HG02938 (cell line): ENCODE results near the gene CLBA1.
"Not testable (repeated sequence)": the region's sequence is repeated elsewhere in the genome, so short reads cannot be mapped to it uniquely, and the experiment has no call there.

Source experiments
- ATAC-seq: cut with Tn5 transposase; IDR thresholded peaks from one replicate; pipeline ENCODE4 v1.9.1; 2021; ENCODE audit warnings: mild to moderate bottlenecking, moderate library complexity; ENCODE audit not compliant: unreplicated experiment

The CLBA1 gene

DNA sequence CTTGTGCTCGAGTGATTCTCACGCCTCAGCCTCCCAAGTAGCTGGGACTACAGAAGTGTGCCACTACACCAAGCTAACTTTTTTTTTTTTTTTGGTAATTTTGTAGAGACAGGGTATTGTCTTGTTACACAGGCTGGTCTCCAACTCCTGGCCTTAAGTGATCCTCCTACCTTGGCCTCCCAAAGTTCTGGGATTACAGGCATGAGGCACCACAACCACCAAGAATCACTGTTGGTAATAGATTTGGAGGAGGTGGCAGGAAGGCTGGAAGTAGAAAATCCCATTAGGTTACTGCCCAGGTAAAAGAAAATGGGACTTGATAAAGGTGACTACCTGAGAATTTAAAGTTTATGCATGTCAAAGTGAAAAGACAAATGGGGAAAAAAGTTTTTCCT is 36.7 kb downstream of the CLBA1 start:
- ATAC-seq, result no peak

- no peak for ATAC-seq
Measured at GRCh38 chr14:105023144-105023543, 37.6 kb downstream of the CLBA1 start.

DNA sequence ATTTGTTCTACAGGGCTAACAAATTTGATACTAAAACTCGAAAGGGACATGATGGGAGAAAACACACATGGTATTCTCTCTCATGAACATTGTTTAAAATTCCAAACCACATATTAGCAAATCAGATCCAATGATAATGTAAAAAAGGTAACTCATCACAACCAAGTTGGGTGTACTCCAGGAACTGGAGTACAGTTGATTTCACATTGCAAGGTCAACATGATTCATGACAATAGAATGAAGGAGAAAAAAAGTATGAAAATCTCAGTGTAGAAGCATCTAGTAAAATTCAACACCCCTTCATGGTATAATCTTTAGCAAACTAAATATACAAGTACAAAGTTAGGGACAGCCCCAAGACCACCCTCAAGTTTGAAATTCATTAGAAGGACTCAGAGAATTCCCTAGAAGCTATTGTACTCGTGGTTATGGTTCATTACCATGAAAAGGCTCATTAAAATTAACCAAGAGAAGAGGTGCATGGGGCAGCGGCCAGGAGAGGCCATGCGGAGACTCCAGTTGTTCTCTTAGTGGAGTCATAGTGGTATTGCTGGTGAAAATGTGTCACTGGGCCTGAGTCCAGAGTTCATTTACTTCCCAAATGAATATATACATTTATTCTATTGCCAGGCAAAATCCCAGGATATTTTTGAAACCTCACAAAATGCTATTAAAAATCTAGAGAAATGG is 38.3 kb downstream of the CLBA1 start:
- ATAC-seq, result no peak

GRCh38 chr14:105025429-105025828 is 39.8 kb downstream of the CLBA1 start:
- ATAC-seq, result no peak

- no peak for ATAC-seq
Measured at GRCh38 chr14:105026033-105026785, 40.6 kb downstream of the CLBA1 start.

DNA sequence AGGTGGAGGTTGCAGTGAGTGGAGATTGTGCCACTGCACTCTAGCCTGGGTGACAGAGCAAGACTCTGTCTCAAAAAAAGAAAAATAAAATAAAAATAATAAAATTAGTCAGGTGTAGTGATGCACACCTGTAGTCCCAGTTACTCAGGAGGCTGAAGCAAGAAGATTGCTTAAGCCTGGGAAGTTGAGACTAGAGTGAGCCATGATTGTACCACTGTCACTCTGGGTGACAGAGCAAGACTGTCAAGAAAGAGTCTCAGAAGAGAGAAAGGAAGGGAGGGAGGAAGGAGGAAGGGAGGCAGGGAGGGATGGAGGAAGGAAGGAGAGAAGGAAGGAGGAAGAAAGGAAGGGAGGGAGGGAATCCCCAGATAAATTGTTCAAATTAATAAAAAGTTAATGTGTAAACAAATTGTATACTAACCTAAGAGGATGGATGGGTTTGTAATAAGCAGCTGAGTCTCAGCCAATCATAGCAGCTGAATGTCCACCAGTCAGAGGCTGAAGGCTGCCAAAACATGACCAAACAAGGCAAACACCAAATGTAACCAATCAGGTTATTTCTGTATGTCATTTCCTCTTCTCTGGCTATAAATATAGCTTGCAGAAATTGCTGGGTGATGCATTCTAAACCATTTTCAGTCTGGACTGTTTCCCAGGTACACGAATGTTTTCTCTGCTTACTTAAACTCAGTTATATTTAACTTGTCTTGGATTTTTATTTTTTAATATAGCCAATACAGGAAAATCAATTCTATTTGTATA is 41.4 kb downstream of the CLBA1 start:
- ATAC-seq, result no peak

GRCh38 chr14:105027718-105028117 is 42.1 kb downstream of the CLBA1 start:
- not testable (repeated sequence) for ATAC-seq

DNA sequence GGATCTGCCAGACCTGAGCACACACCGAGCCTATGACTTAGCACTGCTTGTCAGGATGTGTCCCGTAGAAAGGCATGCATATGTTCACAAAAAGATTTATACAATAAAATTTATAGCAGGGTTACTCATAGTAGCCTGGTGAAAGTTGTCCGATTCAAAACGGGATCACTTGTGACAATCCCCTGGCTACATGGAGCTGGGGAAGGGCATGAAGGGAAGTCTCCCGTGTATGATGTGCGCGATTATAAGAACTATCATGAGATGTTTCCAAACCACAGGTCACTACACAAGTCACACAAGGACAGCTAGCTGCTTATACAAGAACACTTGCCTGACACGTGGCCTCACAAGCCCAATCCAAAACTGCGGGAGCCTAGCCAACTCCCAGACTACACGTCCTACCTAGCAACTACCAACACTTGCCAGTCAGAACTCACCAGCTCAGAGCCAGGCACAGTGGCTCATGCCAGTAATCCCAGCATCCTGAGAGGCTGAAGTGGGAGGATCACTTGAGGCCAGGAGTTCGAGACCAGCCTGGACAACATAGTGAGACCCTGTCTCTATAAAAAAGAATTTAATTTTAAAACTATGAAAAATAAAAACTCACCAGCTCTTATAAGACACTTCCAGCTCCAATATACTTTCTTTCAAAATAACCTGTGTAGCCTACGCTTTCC is 42.8 kb downstream of the CLBA1 start:
- no peak for ATAC-seq

DNA sequence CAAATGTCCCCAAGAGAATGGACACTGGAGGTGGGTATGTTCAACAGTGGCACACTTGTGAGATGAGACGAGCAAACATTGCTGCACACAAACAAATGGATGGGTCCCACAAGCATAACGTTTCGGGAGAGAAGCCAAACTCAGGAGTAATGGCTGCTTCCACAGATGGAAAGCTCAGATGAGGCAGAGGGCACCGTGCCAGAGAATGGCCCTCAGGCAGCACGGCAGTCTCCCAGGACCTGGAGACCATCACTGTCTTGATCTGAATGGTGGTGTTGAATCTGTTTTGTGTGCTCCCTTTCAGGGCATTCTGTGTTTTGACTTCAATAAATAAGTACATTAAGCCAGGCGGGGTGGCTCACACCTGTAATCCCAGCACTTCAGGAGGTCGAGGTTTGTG is 43.8 kb downstream of the CLBA1 start:
- no peak for ATAC-seq

DNA sequence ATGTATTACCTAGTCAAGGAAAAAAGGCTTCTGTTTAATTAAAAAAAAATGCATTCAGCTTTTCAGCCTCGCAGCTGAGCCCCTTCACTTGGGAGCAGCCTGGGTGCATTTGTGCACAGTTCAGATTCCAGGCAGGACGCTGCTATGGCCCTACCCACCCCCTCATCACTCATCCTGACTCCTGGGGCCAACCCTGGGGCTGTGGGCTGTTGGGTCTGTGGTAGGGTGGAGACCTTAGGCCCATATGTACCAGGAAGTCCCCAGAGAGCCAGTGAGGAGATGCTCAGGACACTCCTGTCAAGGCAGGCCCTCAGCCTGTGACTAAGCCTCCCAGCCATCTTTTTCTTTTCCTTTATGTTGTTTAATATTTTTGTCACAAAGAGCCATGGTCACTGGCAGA is 44.6 kb downstream of the CLBA1 start:
- no peak for ATAC-seq

- ATAC-seq, result no peak
Measured at GRCh38 chr14:105030836-105031396, 45.3 kb downstream of the CLBA1 start.

DNA sequence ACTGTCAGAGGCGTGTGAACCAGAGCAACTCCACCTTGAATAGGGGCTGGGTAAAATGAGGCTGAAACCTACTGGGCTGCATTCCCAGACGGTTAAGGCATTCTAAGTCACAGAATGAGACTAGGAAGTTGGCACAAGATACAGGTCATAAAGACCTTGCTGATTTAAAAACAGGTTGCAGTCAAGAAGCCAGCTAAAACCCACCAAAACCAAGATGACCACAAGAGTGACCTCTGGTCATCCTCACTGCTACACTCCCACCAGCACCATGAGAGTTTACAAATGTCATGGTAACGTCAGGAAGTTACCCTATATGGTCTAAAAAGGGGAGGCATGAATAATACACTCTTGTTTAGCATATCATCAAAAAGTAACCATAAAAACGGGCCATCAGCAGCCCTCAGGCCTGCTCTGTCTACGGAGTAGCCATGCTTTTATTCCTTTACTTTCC is 46.9 kb downstream of the CLBA1 start:
- not testable (repeated sequence) for ATAC-seq

GRCh38 chr14:105033412-105033900 is 47.9 kb downstream of the CLBA1 start:
- ATAC-seq, result not testable (repeated sequence)

- ATAC-seq, result no peak
Measured at GRCh38 chr14:105034315-105035039, 48.9 kb downstream of the CLBA1 start.

DNA sequence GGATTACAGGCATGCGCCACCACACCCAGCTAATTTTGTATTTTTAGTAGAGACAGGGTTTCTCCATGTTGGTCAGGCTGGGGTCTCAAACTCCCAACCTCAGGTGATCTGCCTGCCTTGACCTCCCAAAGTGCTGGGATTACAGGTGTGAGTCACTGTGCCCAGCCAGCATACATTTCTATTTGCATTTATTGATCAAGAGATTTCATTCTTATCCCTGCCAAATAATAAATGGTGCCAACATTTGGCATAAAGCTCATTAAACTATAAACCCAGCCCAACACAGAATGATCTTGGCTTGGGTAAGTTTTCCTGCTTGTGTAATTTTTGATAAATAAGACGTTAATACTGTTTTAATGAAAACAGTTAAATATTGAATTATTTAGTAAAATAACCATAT is 50.0 kb downstream of the CLBA1 start:
- not testable (repeated sequence) for ATAC-seq

DNA sequence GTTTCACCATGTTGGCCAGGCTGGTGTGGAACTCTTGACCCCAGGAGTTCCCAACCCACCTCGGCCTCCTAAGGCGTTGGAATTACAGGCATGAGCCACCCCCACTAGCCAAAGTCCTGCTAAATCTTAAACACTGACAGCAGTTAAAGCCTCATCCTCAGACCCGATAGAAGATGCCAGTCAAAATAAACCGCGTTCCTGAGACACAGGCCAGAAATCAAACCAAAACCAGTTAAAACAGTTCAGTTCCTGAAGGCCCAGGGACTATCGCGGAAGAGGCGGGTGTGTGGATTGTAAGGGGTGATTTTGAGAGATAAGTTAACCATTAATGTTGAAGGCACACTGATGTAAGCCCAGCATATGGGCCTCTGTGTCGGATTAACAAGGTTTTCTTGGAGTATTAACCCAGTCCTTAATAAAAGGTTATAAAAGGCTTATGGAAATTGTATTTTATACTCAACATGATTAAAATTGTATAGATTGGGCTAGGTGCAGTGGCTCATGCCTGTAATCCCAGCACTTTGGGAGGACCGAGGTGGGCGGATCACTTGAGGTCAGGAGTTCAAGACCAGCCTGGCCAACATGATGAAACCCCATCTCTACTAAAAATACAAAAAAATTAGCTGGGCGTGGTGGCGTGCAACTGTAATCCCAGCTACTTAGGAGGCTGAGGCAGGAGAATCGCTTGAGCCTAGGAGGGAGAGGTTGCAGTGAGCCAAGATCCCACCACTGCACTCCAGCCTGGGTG is 54.0 kb downstream of the CLBA1 start:
- ATAC-seq, result no peak

DNA sequence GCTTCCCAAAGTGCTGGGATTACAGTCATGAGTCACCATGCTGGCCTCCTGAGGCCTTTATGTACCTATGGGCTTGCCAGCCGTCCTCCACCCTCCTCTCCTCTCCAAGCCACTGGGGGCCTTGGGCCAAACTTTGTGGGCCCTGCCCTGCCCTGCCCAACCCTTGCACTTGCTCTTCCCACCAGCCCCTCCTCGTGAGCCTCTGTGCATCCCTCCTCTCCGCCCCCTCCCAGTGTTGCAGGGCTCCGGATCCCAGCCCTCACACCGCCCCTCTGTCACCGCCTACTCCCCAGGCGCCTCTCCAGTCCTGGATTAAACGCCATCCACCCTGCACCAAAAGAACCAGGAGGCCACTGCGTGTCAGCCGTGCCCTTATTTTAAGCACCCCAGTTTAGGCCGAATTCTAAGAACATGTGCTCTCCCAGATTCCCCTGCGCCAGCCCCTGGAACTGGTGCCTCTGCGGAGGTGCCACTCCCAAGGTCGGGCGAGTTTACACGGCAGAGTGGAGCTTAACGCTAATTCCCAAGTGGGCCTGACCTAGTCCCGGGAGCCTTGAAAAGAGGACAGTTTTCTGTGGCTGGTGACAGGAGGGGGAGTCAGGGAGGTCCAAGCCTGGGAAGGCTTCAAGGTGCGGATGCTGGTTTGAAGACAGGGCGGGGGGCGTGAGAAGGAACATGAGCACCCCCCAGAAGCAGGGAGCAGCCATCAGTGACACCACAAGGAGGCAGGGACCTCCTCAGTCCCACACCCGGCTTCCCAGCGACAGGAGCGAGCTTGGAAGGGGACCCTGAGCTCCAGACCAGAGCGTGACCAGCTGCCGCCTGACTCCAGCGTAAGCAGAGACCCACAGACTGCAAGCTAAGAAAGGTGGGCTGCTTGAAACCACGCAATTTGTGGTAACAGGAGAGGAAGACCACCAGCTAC is 56.5 kb downstream of the CLBA1 start:
- ATAC-seq, result no peak

DNA sequence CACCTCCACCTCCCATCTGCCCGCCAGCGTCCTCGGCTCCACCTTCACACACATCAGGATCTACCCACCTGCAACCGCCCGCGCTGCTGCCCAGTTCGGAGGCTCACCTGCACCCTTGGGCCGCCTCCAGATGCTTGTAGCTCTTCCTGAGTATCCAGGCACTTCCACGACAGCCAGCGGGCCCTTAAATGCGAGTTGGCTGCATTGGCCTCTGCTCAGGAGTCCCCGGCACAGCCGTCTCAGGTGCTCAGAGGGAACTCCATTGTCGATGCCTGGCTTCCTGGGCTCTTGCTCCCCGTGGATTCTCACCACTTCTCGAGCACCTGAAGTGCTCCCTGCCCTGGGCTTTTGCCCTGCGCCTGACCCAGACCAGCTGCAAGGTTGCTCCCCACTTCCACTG is 57.2 kb downstream of the CLBA1 start:
- ATAC-seq, result no peak
